ENCODE results near the gene HOGA1.

HOGA1 gene

GRCh38 chr10:97651773-97652172 is 67.6 kb downstream of the HOGA1 start:
- DNase-seq: no peak

- no peak for DNase-seq
Observed at GRCh38 chr10:97656777-97657176, 72.6 kb downstream of the HOGA1 start.

DNA sequence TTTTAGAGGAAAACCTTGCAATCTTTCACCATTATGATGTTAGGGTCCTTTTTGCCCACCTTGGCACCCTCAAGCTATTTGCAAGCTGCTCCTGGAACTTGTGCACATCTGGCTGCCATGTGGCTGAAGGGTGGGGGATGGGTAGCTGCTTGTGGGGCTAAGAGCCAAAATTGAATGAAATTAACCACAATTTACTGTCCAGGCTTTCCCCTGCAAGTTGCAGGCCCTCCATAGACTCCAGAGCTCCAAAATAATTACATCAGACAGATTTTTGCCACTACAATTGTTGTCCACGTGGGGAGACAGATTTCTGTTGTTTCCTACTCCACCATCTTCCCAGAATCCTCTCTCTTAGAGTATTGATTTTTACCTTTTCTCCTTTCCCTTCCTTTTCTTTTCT is 75.4 kb downstream of the HOGA1 start:
- no peak for DNase-seq
